ENCODE results near the gene DNM3.

Gene DNM3

GRCh38 chr1:172275478-172275877, 434.2 kb downstream of the DNM3 start:
- H3K27ac ChIP-seq (ENCODE audit: extremely low read depth, low read depth, low read length) = no peak overlapping the region
- no peak overlapping the region for H3K4me3 ChIP-seq (ENCODE audit: low read depth, low read length)
- POLR2A ChIA-PET = no interaction called here
- H3K9me3 ChIP-seq (ENCODE audit: control insufficient read depth, insufficient read depth, low read depth, low read length) = no peaks in the 10 kb centered on the region
- H3K4me1 ChIP-seq (ENCODE audit: control insufficient read depth, insufficient read depth, low read length) = no peaks in the 10 kb centered on the region; the same call in 1 of the 2 replicates
- H3K36me3 ChIP-seq (ENCODE audit: control insufficient read depth in 2 of 2, insufficient read depth in 1 of 2, low read length in 2 of 2) = no peaks in the 10 kb centered on the region
- CTCF ChIA-PET = no interaction called here
- TF ChIP-seq ZNF423 (tag by site-specific recombination; IDR thresholded peaks at IDR 0.05) = no peak
- no peak for TF ChIP-seq ELK4 (IDR thresholded peaks at IDR 0.05; ENCODE audit: borderline replicate concordance, low read depth, low read length)
- no peak for TF ChIP-seq ZNF561 (tag by site-specific recombination; IDR thresholded peaks at IDR 0.05; ENCODE audit: borderline replicate concordance)
- no peak for TF ChIP-seq ZBTB21 (tag by site-specific recombination; IDR thresholded peaks at IDR 0.05)
- no peak for TF ChIP-seq ZNF398 (tag by site-specific recombination; IDR thresholded peaks at IDR 0.05)
- TF ChIP-seq ZNF280C (tag by site-specific recombination; IDR thresholded peaks at IDR 0.05) = no peak
- TF ChIP-seq ZNF449 (tag by site-specific recombination; IDR thresholded peaks at IDR 0.05) = no peak
- no peak for TF ChIP-seq HOXD13 (CRISPR knock-in tag; IDR thresholded peaks at IDR 0.05; ENCODE audit: borderline replicate concordance)
- no peak for TF ChIP-seq ZNF791 (tag by site-specific recombination; IDR thresholded peaks at IDR 0.05)
- TF ChIP-seq BCL11A (tag by site-specific recombination; IDR thresholded peaks at IDR 0.05; ENCODE audit: low read depth) = no peak
- no peak for TF ChIP-seq ZFP41 (tag by site-specific recombination; IDR thresholded peaks at IDR 0.05; ENCODE audit: borderline replicate concordance)
- no peak for TF ChIP-seq ZNF654 (tag by site-specific recombination; IDR thresholded peaks at IDR 0.05; ENCODE audit: low read depth)
- no peak for TF ChIP-seq ZNF510 (tag by site-specific recombination; IDR thresholded peaks at IDR 0.05; ENCODE audit: insufficient replicate concordance)
- TF ChIP-seq HOXA7 (CRISPR knock-in tag; IDR thresholded peaks at IDR 0.05; ENCODE audit: borderline replicate concordance) = no peak
- TF ChIP-seq ZFHX2 (tag by site-specific recombination; conservative IDR thresholded peaks at IDR 0.05) = no peak

GRCh38 chr1:172276120-172276818, 435.0 kb downstream of the DNM3 start:
- no peak overlapping the region for H3K27ac ChIP-seq (ENCODE audit: extremely low read depth, low read depth, low read length)
- CTCF ChIA-PET = no interaction called here

More at GRCh38 chr1:172276120-172276818, 435.0 kb downstream of the DNM3 start:
- Histone ChIP-seq H3K9me3 (ENCODE audit: control insufficient read depth, insufficient read depth, low read depth, low read length) (no peaks in the 10 kb centered on the region), H3K4me1 (ENCODE audit: control insufficient read depth, insufficient read depth, low read length) (no peaks in the 10 kb centered on the region; the same call in 1 of the 2 replicates), H3K36me3 (ENCODE audit: control insufficient read depth in 2 of 2, insufficient read depth in 1 of 2, low read length in 2 of 2) (no peaks in the 10 kb centered on the region), H3K4me3 (ENCODE audit: low read depth, low read length) (no peak overlapping the region)
- POLR2A ChIA-PET = no interaction called here
- TF ChIP-seq HOXD13 (CRISPR knock-in tag; IDR thresholded peaks at IDR 0.05; ENCODE audit: borderline replicate concordance) = no peak
- no peak for TF ChIP-seq GFI1B (tag by site-specific recombination; IDR thresholded peaks at IDR 0.05)
- no peak for TF ChIP-seq GLIS2 (tag by site-specific recombination; IDR thresholded peaks at IDR 0.05)
- no peak for TF ChIP-seq ZNF830 (tag by site-specific recombination; IDR thresholded peaks at IDR 0.05; ENCODE audit: low read depth)
